ENCODE data around the gene CCDC187.
"Not testable (repeated sequence)": the region's sequence is repeated elsewhere in the genome, so short reads cannot be mapped to it uniquely, and the experiment has no call there.

The CCDC187 gene

GRCh38 chr9:136303825-136304416 is at the start of gene CCDC187:
CCDC187 (minus strand) TSS chr9:136304094; CDS start chr9:136303830, 264 bp downstream.
- DNase-seq = no peak

GRCh38 chr9:136353088-136353487 is 49.2 kb upstream of the CCDC187 start:
- no peak for DNase-seq

- DNase-seq = no peak
Observed at GRCh38 chr9:136352682-136353081, 48.8 kb upstream of the CCDC187 start.

- DNase-seq = not testable (repeated sequence)
Observed at GRCh38 chr9:136351868-136352267, 48.0 kb upstream of the CCDC187 start.

- no peak for DNase-seq
Observed at GRCh38 chr9:136351252-136351800, 47.4 kb upstream of the CCDC187 start.

GRCh38 chr9:136349546-136349945 is 45.7 kb upstream of the CCDC187 start:
- DNase-seq = no peak

GRCh38 chr9:136348691-136349090 is 44.8 kb upstream of the CCDC187 start:
- DNase-seq = no peak

GRCh38 chr9:136347472-136348256 is 43.8 kb upstream of the CCDC187 start:
- DNase-seq = no peak

GRCh38 chr9:136346927-136347465 is 43.1 kb upstream of the CCDC187 start:
- DNase-seq = no peak

GRCh38 chr9:136346157-136346481 is 42.2 kb upstream of the CCDC187 start:
- DNase-seq = no peak

GRCh38 chr9:136345281-136346156 is 41.6 kb upstream of the CCDC187 start:
- no peak for DNase-seq

- DNase-seq = no peak
Observed at GRCh38 chr9:136344544-136345280, 40.8 kb upstream of the CCDC187 start.

- DNase-seq = no peak
Observed at GRCh38 chr9:136343884-136344269, 40.0 kb upstream of the CCDC187 start.

GRCh38 chr9:136343121-136343883 is 39.4 kb upstream of the CCDC187 start:
- DNase-seq = no peak

- no peak for DNase-seq
Observed at GRCh38 chr9:136342181-136343120, 38.6 kb upstream of the CCDC187 start.

GRCh38 chr9:136341769-136342168 is 37.9 kb upstream of the CCDC187 start:
- no peak for DNase-seq

GRCh38 chr9:136341042-136341655 is 37.3 kb upstream of the CCDC187 start:
- no peak for DNase-seq

GRCh38 chr9:136340356-136341041 is 36.6 kb upstream of the CCDC187 start:
- no peak for DNase-seq

GRCh38 chr9:136339958-136340310 is 36.0 kb upstream of the CCDC187 start:
- no peak for DNase-seq

Measured in cortex of kidney (tissue), 1 donor.